ENCODE measurements around the gene ZFP57.

GRCh38 chr6:29678114-29678513 lies 2.8 kb downstream of the ZFP57 start:
- TF ChIP-seq, protein P1, sequence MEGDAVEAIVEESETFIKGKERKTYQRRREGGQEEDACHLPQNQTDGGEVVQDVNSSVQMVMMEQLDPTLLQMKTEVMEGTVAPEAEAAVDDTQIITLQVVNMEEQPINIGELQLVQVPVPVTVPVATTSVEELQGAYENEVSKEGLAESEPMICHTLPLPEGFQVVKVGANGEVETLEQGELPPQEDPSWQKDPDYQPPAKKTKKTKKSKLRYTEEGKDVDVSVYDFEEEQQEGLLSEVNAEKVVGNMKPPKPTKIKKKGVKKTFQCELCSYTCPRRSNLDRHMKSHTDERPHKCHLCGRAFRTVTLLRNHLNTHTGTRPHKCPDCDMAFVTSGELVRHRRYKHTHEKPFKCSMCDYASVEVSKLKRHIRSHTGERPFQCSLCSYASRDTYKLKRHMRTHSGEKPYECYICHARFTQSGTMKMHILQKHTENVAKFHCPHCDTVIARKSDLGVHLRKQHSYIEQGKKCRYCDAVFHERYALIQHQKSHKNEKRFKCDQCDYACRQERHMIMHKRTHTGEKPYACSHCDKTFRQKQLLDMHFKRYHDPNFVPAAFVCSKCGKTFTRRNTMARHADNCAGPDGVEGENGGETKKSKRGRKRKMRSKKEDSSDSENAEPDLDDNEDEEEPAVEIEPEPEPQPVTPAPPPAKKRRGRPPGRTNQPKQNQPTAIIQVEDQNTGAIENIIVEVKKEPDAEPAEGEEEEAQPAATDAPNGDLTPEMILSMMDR (conservative IDR thresholded peaks at IDR 0.05 in 1 of 2, IDR thresholded peaks at IDR 0.05 in 1 of 2; ENCODE audit: extremely low read depth in 1 of 2, insufficient read depth in 1 of 2, low read depth in 1 of 2, low read length in 2 of 2), result no peak
- TF ChIP-seq EZH2 (IDR thresholded peaks at IDR 0.05; ENCODE audit: borderline replicate concordance, low read length), result no peak
